NCI-H2029 (cell line): Measurements from ENCODE around the gene PDF.

Experiments used
- DNase-seq: peaks from one replicate; lab custom pipeline; 2025; lab: John Stamatoyannopoulos, UW

PDF gene

DNA sequence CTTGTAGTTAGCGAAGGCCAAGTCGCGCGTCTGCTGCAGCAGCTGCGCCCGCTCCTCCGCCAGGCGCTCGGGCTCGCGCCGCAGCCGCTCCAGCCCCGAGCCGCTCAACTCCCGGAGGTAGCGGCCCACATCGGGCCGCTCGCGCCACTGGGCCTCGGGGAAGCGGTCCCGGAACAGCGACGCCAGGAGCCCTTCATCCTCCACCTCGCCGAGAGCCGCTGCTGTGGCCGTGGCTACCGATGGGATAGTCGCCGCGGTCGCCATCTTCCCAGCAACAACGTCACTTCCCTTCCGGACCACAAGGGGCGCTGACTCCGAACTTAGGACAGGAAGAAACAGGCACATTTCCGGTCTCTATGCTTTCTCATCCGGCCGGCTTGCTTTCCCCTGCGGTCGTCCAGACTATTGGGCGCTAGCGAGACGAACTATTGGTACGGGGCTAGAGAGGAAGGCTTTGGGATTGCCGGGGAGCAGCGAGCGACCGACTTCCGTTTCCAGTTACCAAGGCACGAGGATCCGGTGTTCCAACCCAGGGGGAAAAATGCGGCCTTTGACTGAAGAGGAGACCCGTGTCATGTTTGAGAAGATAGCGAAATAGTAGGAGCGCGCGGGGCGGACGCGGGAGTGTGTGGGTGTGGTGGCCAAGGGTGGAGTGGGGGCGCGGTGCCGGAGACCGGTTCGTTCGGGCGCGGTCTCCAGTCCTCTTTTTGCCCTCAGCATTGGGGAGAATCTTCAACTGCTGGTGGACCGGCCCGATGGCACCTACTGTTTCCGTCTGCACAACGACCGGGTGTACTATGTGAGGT lies 9.1 kb upstream of the PDF start, which contains the start of the genes COG8 and NIP7:
COG8 (minus strand) TSS at position 276 of the 806 bp plus-strand sequence; CDS start at position 264, 12 bp downstream.
NIP7 (plus strand) TSS at position 484 of the 806 bp plus-strand sequence; CDS start at position 542, 58 bp downstream.
- DNase-seq, result peak; percentile 92

DNA sequence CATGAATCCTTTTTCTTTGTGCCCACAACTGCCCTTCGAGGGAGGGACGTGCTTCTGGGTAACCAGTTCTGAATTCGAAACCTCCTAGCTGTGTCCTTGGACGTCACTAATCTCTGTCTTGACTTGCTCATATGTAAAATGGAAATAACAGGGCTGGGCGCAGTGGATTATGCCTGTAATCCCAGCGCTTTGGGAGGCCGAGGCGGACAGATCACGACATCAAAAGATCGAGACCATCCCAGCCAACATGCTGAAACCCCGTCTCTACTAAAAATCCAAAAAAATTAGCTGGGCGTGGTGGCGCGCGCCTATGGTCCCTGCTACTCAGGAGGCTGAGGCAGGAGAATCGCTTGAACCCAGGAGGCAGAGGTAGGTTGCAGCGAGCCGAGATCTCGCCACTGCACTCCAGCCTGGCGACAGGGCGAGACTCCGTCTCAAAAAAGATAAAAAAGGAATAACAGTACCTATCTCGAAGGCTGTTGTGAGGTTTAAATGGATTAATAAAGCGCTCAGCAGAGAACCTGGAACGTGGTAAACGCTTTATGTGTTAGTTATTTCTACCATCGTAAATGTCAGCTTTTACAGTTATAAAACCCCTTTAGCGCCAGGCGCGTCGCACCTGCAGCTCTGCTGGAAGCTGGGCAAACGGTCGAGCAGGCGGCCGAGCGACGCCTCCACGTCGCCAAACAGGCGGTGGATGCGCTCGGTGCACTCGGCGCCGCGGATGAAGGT lies 8.3 kb upstream of the PDF start:
- DNase-seq, result no peak

DNA sequence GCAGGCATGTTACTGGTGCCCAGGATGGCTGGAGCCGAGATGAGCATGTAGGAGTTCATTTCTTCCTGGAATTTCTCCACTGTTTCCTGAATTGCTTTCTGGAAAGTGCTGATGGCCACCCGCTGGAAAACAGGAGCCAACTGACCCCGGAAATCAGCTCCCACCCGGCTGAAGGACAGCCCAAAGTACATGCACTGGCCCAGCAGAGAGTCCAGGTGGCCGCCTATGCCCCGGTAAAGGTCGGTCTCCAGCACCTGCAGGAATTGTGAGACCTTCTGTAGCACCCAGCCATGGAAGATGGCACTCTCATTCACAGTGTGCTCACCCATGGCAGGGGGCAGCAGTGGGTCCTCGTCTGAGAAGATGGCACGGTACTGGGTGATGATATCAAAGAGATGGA lies 4.3 kb upstream of the PDF start:
- no peak for DNase-seq

DNA sequence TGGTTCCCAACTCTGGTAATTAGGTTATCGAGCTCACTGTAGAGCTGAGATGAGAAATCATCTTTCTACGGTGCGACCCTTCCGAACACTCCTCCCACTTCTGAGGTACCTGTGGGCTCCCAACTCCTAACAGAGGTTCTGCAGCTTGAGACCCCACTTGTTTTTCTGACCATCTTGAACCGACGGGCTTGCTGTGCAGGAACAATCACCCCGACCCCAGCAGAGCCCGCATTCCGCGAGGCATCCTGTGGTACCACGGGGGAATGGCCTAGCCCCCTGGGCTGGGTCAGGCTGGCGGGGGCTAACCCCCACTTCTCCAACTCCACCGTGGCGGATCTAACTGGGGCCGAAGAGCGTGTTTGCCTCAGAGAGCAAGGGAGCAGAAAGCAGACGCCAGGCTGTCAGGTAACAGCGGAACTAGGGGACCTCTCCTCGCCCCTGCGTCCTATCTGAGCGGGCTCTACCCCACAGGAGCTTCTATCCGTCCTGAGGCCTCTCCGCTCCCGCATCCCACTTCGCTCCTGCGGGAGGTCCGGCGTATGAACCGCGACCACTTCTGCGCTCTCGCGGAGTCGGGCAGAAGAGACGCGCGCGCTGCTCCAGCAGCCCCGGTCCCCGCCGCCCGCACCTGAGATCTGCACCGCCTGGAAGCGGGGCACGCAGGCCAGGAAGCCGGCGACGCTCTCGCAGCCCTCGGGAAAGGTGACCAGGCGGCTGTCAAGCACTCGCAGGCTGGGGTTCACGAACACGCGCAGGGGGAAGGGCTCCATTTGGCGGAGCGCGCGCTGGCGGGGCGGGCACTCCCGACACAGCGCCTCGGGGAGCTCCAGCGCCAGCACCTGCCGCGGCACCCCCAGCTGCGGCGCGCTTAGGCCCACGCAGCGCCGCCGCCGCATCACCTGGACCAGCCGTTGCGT lies 761 bp downstream of the PDF start:
- DNase-seq, result no peak

DNA sequence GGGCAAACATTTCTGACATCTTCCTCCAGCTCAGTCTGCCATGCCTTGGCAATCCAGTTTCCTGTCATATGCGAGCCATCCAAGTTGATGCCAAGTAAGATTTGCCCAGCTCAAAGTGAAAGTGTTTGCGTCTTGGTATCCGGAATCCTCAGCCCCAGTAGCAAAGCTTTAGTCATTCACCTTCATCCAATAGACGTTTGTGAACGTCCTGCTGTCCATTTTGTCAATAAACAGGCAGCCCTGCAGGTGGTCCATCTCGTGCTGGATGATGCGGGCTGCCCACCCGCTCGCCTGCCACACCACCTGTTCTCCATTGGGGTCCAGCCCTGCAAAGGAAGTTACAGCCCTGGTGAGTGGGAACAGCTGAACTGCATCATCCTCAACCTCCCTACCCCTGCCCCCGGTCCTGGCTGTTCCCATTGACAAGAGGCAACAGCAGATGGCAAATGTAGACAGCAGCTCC lies 1.5 kb downstream of the PDF start:
- DNase-seq, result no peak

DNA sequence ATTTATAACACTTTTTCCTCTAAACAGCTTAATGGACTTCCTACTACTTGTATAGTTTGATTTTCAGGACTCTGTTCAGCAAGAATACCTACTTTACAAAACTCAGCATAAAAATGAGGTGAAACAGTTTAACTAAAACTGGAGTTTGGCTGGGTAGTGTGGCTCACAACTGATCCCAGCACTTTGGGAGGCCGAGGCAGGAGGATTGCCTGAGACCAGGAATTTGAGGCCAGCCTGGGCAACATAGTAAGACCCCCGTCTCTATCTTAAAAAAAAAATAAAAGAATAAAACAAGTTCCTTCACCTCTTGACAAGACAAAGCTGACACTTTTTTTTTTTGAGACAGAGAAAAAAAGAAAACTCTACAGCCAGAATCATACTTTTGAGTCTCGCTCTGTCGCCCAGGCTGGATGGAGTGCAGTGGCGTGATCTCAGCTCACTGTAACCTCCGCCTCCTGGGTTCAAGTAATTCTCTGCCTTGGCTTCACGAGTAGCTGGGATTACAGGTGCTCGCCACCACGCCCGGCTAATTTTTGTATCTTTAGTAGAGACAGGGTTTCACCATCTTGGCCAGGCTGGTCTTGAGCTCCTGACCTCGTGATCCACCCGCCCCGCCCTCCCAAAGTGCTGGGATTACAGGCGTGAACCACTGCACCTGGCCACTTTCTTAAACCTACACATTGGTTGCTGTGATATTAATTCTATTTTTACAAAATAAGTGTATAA lies 2.6 kb downstream of the PDF start:
- no peak for DNase-seq

DNA sequence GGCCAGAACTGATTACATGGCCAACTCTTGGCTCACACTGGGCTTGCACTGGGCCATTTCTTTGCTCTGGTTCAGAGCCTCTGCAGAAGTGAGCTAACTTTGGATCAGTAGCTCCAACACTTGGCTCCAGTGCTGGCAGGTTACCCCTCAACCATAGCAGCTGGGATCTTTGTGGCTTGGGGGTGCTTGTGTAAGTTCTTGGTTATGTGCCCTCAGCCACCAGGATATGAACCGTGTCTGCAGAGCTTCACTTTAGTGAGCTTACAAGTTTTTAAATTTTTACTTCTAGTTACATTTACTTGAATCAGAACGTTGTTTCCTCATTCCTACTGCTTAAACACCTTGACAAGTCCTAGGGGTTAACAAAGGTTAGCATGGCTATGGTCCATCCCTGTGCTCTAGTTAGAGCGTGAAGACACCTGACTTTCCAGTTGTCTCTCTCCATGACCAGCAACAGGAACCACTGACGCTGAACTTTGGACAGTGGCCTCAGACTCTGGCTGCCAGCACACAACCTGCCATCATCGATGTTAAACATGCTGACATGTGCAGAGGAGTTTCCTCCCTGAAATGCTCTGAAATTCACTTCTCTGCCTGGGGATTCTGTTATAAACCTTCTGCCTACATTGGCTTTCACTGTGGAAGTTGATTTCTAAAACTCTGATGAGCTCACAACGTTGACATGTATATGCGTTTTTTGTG lies 4.1 kb downstream of the PDF start:
- no peak for DNase-seq

DNA sequence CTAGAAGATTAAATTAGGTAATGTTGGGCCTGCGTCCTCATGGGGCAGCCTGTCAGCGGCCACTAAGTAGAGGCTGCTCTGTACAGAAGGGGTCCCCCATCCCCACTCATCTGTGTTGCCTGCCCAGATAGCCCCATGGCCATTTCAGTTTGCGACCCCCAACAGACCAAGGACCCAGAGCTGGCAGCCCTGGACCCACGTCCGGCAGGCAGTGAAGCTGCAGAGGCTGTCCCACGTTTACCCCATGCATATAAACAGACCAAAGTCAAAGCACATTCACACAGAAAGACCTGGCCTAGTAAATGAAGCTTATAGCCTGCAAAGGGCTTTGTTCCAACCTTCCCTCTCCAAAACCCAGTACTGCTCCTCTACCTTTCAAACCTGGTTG lies 4.6 kb downstream of the PDF start:
- DNase-seq, result no peak

DNA sequence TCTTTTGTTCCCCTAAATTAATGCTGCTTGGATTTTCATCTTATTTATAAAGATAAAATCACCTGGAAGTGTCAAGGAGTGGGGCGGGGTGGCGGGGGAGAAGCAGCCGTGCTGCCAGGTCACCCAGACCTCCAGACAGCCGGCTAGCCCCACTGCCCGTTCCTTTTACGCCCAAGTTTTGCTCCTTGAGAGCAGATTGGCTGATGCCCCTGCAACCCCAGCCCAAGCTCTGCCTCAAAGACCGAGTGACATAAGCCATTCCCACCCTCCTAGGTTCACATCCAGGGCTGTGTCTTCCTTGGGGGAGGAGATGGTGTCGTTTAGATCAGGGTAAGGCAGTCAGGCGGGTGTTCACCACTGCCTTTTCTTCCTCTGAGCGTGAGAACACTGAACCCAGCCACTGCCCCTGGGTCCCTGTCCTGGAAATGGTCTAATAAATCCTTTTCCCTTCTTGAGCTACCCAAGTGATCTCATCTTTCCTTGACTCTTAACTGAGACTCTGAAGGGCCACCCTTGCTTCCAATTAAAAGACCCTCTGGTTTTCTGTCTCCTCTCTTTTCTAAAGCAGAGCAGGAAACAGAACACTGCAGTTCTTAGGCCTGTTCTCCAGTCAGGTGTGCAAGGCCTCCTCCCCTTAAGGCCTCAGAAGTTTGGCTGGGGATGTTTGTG lies 5.7 kb downstream of the PDF start:
- no peak for DNase-seq

DNA sequence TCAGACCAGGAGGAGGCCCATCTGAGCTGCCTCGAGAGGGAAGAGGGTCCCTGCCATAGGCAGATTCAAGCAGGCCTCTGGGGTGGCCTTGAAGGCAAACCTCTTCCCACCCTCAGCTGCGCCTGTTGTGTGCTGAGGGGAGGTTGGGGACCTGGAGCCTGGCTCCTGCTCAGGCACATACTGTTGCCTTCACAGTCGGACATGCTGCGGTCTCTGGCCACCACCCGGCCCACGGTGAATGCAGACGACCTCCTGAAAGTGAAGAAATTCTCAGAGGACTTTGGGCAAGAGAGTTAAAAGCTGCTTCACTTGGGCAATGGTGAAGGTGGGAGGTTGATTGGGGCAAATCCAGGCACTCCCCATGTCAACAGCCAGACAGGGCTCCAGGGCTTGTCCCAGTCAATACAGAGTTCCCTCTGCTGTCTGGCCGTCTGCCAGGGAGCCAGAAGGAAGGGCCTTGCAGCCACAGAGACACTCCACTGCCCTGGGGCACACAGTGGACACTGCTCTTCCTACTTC lies 6.3 kb downstream of the PDF start:
- DNase-seq, result peak; percentile 3

DNA sequence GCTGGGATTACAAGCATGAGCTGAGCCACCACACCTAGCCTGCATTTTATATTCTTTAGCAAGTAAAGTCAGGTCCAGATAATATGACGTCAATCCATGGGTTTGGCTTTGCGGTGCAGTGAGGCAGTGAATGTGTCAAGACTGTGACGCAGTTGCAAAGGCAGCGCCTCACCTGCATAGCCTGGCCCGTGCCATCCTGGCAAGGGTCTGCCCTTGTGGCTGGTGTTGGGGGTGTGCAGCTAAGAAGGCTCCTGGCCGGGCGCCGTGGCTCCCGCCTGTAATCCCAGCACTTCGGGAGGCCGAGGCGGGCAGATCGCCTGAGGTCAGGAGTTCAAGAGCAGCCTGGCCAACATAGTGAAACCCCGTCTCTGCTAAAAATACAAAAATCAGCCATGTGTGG lies 7.0 kb downstream of the PDF start:
- DNase-seq, result no peak

DNA sequence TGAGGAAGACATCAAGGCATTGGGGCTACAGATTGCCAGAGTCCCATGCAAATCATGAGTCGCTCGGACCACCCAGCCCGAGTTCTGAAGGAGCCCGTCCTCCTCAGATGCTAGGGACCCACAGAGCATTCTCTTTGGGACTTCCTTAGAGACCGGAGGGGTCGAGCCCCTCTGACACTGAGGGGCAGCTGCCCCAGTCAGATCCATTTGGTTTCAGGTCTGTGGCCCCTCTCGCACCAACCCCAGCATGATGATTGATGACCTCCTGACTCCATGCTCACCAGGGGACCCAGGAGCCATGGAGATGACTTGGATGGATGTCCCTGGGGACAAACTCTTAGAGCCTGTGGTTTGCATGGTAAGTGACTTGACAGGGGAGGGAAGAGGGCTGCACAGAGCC lies 8.0 kb downstream of the PDF start:
- DNase-seq, result no peak

DNA sequence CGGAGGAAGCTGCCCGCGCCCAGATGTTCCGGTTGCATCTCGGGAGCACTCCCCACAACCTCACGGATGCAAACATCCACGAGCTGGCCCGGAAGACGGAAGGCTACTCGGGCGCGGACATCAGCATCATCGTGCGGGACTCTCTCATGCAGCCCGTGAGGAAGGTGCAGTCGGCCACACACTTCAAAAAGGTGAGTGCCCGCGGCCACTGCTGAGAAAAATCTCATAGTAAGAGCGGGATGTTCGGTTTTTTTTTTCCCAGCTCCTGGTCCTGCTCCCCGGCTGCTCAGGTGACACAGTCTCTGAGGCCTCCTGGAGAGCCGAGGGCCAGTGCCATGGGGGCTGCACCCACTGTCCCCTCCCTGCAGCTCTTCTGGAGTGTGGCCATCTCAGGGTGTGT lies 9.3 kb downstream of the PDF start:
- DNase-seq, result no peak

DNA sequence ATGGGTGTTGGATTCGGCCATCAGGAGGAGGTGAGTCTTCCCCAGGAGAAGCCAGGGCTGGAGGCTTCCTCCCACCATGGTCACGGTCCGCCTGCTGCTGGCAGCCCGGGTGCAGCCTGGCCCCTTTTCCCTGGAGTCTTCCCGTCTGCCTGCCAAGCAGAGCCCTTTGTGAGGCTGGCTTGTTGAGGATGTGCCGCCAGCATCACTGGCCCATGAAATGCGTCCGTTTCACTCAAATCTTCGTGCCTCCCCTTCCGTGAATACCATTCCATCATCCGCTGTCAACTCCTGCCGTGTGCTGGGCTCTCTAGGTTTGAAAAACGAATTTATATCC lies 9.7 kb downstream of the PDF start:
- no peak for DNase-seq

DNA sequence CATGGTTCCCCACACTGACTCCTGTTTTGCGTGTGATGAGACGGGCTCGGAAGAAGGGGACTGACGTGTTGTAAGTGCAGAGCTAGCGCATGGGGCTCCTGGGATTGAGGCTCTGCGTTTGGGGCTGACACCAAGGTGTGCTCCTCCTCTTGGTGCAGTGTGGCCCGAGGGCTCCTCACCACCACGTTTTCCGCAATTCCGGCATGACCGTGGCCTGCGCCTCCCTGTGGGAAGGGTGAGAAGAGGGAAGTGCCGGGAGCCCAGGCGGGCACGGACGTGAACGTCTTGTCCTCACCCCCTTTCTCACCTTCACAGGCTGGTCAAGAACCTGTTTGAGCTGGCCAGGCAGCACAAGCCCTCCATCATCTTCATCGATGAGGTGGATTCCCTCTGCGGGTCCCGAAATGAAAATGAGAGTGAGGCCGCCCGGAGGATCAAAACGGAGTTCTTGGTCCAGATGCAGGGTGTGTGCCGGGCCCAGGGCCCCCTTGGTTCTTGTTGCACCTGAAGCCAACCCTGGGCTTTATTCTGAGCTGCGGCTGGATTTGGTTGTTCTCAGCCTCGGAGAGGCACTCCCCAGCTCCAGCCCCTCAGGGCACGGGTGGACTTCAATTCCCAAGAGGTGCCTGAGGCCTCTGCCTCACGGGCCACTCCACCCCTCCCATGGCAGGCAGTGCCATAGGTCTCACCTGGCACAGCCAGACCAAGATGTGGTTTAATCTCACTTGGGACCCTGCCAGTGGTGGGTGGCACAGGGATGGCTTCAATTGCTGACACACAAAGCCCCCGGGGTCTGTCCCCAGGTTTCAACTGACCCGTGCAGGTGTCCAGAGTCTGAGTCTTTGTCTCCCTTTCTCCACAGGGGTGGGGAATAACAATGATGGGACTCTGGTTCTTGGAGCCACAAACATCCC lies 10.3 kb downstream of the PDF start:
- no peak for DNase-seq

DNA sequence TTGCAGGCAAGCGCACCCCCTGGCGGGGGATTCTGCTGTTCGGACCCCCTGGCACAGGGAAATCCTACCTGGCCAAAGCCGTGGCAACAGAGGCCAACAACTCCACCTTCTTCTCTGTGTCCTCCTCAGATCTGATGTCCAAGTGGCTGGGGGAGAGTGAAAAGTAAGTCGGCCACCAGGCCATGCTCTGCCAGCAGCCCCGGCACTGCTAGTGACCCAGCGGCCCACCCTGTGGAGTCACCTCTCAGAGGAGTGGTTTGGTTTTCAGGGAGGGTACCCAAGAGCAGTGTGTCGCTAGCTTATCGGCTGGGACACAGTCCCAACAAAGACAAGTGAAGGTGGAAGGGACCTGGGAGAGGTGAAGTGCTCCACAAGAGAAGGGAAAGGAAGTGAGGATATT lies 11.0 kb downstream of the PDF start:
- DNase-seq, result no peak

DNA sequence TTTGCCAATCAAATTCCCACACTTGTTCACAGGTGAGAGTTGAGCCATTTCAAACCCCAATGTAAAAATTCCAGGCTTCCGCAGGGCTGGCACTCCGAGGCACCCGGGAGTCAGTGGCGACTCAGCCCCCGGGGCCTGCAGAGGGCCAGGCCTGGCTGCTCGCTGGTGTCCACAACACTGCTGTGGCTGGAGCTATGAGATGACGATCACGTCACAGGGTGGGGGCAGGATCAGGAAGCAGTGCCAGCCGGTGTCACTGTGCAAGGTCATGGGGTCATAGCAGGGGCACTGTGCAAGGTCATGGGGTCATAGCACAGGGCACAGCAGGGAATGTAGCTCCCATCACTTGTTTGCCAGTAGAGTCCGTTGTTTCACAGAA lies 11.5 kb downstream of the PDF start:
- DNase-seq, result no peak

DNA sequence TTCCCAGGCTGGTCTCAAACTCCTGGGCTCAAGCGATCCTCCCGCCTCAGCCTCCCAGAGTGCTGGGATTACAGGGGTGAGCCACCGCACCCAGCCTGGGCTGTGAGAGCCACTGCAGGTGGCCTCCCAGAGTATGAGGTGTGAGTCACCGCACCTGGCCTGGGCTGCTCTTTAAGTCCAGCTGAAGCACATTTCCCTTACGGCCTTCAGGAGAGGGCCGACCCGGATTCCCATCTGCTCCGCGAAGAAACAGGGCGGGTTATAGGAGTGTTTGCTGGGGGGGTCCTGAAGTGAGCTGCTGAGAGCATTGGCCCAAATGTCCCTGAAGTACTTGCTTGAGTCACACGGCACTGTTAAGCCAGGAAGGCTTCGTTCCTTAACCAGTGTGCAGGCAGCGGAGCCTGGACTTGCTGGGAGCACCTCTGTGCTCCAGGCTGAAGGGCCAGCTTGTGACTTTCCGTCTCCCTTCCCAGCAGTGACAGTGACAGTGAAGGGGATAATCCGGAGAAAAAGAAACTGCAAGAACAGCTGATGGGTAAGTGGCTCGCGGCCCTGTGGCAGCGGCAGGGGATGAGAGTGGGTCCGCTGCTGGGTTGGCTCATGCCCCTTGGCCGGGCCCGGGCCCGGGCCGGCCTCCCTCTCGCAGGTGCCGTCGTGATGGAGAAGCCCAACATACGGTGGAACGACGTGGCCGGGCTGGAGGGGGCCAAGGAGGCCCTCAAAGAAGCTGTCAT lies 12.0 kb downstream of the PDF start:
- no peak for DNase-seq
